Transverse colon (tissue), 4 donors: Measurements from ENCODE around the gene BORCS5. TPM values are rescaled to one million over a fixed set of nuclear protein-coding genes. Genes with fewer than 3 reads are reported as not detected.
A peak's percentile ranks its signal among the peaks of the same experiment; 100 is the strongest.

Source experiments
- DNase-seq: peaks from one replicate; pipeline ENCODE4 v3.0.0-alpha.2; 2019
- H3K27ac ChIP-seq, 4 donors: fragments of 200-600 bp; sonication (generic); 2 replicates each; pipeline ENCODE4 v1.5.1; 2016 to 2018; ENCODE audit warnings: inconsistent platforms in 4 of 4
- H3K27me3 ChIP-seq: fragments of 200-600 bp; sonication (generic); 2 replicates; pipeline ENCODE4 v1.5.1; 2017; ENCODE audit warnings: inconsistent platforms
- H3K36me3 ChIP-seq, 4 donors: fragments of 200-600 bp; sonication (generic); 2 replicates each; pipeline ENCODE4 v1.5.1; 2017 to 2019; ENCODE audit warnings: inconsistent platforms in 4 of 4
- H3K4me1 ChIP-seq, 4 donors: fragments of 200-600 bp; sonication (generic); 2 replicates each; pipeline ENCODE4 v1.5.1; 2017 to 2020; ENCODE audit warnings: inconsistent platforms in 4 of 4
- H3K4me3 ChIP-seq, 4 donors: fragments of 200-600 bp; sonication (generic); 1 replicate in 1 of 4; 2 replicates in 3 of 4; pipeline versions ENCODE4 v1.5.1 to v1.6.1; 2017 to 2019; ENCODE audit warnings: inconsistent platforms in 4 of 4
- H3K9me3 ChIP-seq, 2 donors: fragments of 200-600 bp; sonication (generic); 2 replicates each; pipeline ENCODE4 v1.5.1; 2017 to 2019; ENCODE audit warnings: inconsistent platforms in 2 of 2
- EP300 ChIP-seq: sonication (generic); formaldehyde crosslinking; IDR thresholded peaks from one replicate; pipeline ENCODE4 v1.6.1; 2017; ENCODE audit warnings: antibody characterized with exemption, low read depth
- POLR2A ChIP-seq: fragments of 450-650 bp; IDR thresholded peaks from one replicate; pipeline ENCODE4 v1.6.1; 2016; ENCODE audit warnings: antibody characterized with exemption, mild to moderate bottlenecking, moderate library complexity
- POLR2AphosphoS5 ChIP-seq, 3 donors: sonication (generic); formaldehyde crosslinking; IDR thresholded peaks; one replicate each; pipeline ENCODE4 v1.6.1; 2016; ENCODE audit warnings: antibody characterized with exemption in 3 of 3
- WGBS, 2 donors: methylation state at CpG; one replicate each; pipeline ENCODE4 v1.1.5; 2018; ENCODE audit warnings: low coverage in 1 of 2; 5-methylcytosine and 5-hydroxymethylcytosine counted together
- in situ Hi-C, 4 donors: fragments of 200-750 bp; cut with MboI; loops; one replicate each; pipeline versions ENCODE4 v1.15.0 to v1.15.1; 2017; ENCODE audit warnings: low sequenced_read_pairs in 3 of 4, low pct_ligation_motif_present in 1 of 4, low pct_unique_long_range_greater_than_20kb in 1 of 4
- intact Hi-C: fragments of 100-400 bp; cut with DNase I; formaldehyde crosslinking; loops from one replicate; pipeline ENCODE4 v1.15.1; 2023; ENCODE audit warnings: low total_unique reads
- total RNA-seq, 4 donors: library from RNA; depleted of rRNA; stranded (reverse); fragments of >200 nt; gene quantifications; one replicate each; pipeline ENCODE4 v1.1.0, GENCODE V29; 2016
- TF ChIP-seq, protein P1 (sequence below), 5 experiments: fragments of 200-600 bp in 3 of 5; fragments of 450-650 bp in 2 of 5; sonication (generic) in 3 of 5; IDR thresholded peaks; 1 replicate in 2 of 5; 2 replicates in 3 of 5; pipeline ENCODE4 v1.5.1; 2016 to 2017; ENCODE audit warnings: antibody characterized with exemption in 5 of 5, inconsistent platforms in 3 of 5, mild to moderate bottlenecking in 2 of 5, moderate library complexity in 1 of 5

BORCS5 gene
- total RNA-seq, 4 donors from 2014 or later = 8.5 to 52.7 (median 21.3) TPM

DNA sequence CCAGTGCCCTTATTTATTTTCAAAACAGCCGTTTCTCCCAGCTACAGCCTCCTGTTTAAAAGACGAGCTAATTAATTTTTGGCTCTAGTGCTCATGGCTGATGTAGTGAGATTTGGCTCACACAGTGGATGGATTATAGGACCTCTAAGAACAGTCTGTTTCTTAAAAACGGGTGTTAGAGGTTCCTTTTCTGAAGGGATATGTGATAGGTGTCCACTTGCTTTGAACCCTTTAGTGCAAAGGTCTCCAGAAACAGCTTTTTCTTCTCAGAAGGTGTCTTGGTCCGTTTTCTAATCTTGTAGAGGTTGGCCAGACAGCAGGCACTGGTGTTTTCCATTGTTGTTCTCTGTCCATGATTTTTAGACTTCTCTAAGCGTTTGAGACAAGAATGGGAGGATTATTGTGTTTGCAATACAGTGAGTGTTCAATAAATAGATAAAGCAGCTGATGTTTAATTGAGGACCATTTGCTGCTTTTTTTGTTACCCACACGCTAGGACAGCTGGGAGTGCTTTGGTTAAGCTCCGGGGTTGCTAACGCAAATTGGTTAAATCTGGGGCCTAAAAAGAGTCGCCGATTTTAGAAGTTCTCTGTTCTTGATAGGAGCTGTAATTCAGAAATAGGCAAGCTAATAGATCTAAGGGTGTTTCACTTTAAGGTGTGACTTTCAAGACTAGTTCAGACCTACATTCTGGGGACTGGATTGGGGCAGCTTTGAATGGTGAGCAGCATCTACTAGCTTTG is 1.0 kb downstream of the BORCS5 start:
- Histone ChIP-seq H3K4me1 (peaks cover 0 to 28% (median 18%) of the 10 kb centered on the region in 4 donors), H3K36me3 (no peaks in the 10 kb centered on the region), H3K4me3 (peak overlapping the region; percentile 77 to 90 (median 82)), H3K9me3 (no peaks in the 10 kb centered on the region), H3K27ac (peak overlapping the region; percentile 98 to 99 (median 98)), H3K27me3 (no peaks in the 10 kb centered on the region)
- WGBS, 2 donors = 2 to 14% methylated on average over 5 to 10 of the region's 10 CpGs
- in situ Hi-C loops = loop anchor here in 1 of 4 donors (25.0 kb wide), 1 partner anchor 329 kb away; the partner anchor contains the start of gene GPR19
- TF ChIP-seq, protein P1, sequence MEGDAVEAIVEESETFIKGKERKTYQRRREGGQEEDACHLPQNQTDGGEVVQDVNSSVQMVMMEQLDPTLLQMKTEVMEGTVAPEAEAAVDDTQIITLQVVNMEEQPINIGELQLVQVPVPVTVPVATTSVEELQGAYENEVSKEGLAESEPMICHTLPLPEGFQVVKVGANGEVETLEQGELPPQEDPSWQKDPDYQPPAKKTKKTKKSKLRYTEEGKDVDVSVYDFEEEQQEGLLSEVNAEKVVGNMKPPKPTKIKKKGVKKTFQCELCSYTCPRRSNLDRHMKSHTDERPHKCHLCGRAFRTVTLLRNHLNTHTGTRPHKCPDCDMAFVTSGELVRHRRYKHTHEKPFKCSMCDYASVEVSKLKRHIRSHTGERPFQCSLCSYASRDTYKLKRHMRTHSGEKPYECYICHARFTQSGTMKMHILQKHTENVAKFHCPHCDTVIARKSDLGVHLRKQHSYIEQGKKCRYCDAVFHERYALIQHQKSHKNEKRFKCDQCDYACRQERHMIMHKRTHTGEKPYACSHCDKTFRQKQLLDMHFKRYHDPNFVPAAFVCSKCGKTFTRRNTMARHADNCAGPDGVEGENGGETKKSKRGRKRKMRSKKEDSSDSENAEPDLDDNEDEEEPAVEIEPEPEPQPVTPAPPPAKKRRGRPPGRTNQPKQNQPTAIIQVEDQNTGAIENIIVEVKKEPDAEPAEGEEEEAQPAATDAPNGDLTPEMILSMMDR (IDR thresholded peaks at IDR 0.05) = no peak
- no peak for TF ChIP-seq POLR2A
- no peak for TF ChIP-seq EP300
- no peak for TF ChIP-seq POLR2AphosphoS5 (IDR thresholded peaks at IDR 0.05)
- DNase-seq = no peak
- intact Hi-C loops = no loop called here

DNA sequence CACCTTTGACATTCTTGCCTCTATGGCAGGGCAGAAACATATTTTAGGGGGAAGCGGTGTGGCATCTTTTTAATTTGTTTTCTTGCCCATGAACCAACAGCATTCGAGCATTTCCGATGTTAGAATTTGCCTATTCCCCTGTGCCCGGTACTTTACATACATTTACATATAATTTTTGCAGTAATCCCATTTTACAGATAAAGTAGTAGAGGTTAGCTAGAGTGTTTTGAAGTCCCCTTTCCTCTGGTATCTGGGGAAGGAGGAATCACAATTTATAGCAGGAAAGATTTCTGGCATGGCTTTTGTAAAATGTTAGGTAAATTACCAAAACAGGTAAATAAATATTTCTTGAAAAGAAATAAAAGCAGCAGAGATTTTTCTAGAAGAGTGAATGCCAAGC is 1.6 kb downstream of the BORCS5 start:
- no peak for TF ChIP-seq EP300
- TF ChIP-seq, protein P1 (IDR thresholded peaks at IDR 0.05) = no peak
- TF ChIP-seq POLR2AphosphoS5 (IDR thresholded peaks at IDR 0.05) = no peak
- TF ChIP-seq POLR2A = no peak
- no peak for DNase-seq
- H3K4me1 ChIP-seq = peaks cover 0 to 28% (median 18%) of the 10 kb centered on the region in 4 donors
- peak overlapping the region; percentile 98 to 99 (median 98) for H3K27ac ChIP-seq
- in situ Hi-C loops = loop anchor here in 1 of 4 donors (25.0 kb wide), 1 partner anchor 329 kb away; the partner anchor contains the start of gene GPR19
- WGBS, 2 donors = 54 to 71% methylated on average over 4 of the region's 4 CpGs
- H3K9me3 ChIP-seq = no peaks in the 10 kb centered on the region
- intact Hi-C loops = no loop called here
- peak overlapping the region in 1 of 4 donors; percentile 78 for H3K4me3 ChIP-seq
- H3K36me3 ChIP-seq = no peaks in the 10 kb centered on the region
- H3K27me3 ChIP-seq = no peaks in the 10 kb centered on the region

DNA sequence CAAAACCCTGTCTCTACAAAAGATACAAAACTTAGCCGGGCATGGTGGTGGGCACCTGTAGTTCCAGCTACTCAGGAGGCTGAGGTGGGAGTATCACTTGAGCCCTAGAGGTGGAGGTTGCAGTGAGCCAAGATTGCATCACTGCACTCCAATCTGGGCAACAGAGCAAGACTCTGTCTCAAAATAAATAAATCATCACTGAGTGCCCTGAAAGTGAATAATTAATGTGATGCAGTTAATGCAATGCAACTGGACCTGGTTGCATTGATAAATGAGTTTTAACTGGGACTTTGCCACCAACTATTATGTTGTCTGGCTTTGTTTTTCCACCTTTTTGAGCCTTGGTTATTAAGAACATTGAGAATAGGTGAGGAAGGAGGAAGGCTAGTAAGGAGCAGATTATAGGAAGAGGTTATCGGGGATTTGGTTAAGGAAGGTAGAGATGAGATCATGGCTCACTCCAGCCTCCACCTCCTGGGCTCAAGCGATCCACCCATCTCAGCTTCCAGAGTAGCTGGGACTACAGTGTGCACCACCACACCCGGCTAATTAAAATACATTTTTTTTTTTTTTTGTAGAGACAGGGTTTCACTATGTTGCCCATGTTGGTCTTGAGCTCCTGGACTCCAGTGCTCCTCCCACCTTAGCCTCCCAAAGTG is 8.0 kb downstream of the BORCS5 start:
- H3K4me3 ChIP-seq = no peak overlapping the region
- H3K9me3 ChIP-seq = no peaks in the 10 kb centered on the region
- DNase-seq = no peak
- no peaks in the 10 kb centered on the region for H3K4me1 ChIP-seq
- intact Hi-C loops (no loop called here), in situ Hi-C loops (loop anchor here in 1 of 4 donors (25.0 kb wide), 1 partner anchor 322 kb away; the partner anchor contains the start of gene GPR19)
- H3K27ac ChIP-seq = no peak overlapping the region
- TF ChIP-seq POLR2AphosphoS5 (IDR thresholded peaks at IDR 0.05) = no peak
- TF ChIP-seq EP300 = no peak
- TF ChIP-seq POLR2A = no peak
- TF ChIP-seq, protein P1 (IDR thresholded peaks at IDR 0.05) = no peak
- H3K36me3 ChIP-seq = no peaks in the 10 kb centered on the region
- 96 to 100% methylated on average over 1 to 4 of the region's 4 CpGs for WGBS, 2 donors
- no peaks in the 10 kb centered on the region for H3K27me3 ChIP-seq

DNA sequence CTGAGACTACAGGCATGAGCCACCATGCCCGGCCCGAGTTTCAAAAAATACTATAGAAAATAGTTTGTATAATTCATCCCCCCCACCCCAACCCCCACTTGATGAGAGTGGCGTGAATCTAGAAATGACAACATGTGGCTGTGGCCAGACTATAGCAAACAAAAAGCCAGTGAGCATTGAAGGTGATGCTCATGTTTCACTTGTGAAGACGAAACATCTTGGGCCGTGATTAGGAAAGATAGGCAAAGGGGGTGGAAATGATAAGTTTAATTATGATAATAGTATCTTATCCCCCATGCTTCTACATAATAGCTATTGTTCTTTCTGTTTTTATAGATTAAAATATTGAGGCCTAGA is 8.5 kb downstream of the BORCS5 start:
- TF ChIP-seq, protein P1 (IDR thresholded peaks at IDR 0.05) = no peak
- TF ChIP-seq EP300 (no peak), POLR2A (no peak), POLR2AphosphoS5 (IDR thresholded peaks at IDR 0.05) (no peak)
- Histone ChIP-seq H3K4me3 (no peak overlapping the region), H3K36me3 (no peaks in the 10 kb centered on the region), H3K4me1 (no peaks in the 10 kb centered on the region), H3K27ac (no peak overlapping the region), H3K27me3 (no peaks in the 10 kb centered on the region), H3K9me3 (no peaks in the 10 kb centered on the region)
- 95 to 96% methylated on average over 3 to 5 of the region's 5 CpGs for WGBS, 2 donors
- DNase-seq = no peak
- in situ Hi-C loops = loop anchor here in 1 of 4 donors (25.0 kb wide), 1 partner anchor 322 kb away; the partner anchor contains the start of gene GPR19
- intact Hi-C loops = no loop called here
